Smooth muscle cell (in vitro differentiated cells): ENCODE data around the gene MIA2. TPM values are rescaled to one million over a fixed set of nuclear protein-coding genes. Genes with fewer than 3 reads are reported as not detected.

Experiments
- DNase-seq: peaks from one replicate; lab custom pipeline; 2025; ENCODE audit not compliant: unreplicated experiment; lab: John Stamatoyannopoulos, UW
- H2AFZ ChIP-seq: fragments of 200-600 bp; sonication (generic); 2 replicates; pipeline ENCODE4 v1.6.0; 2016; ENCODE audit warnings: antibody characterized with exemption, low read depth, mild to moderate bottlenecking
- H3F3A ChIP-seq: fragments of 200-600 bp; sonication (generic); 2 replicates; pipeline ENCODE4 v1.6.0; 2017; ENCODE audit warnings: antibody characterized with exemption, low read depth
- H3K27ac ChIP-seq: fragments of 200-600 bp; sonication (generic); 2 replicates; pipeline ENCODE4 v1.5.1; 2016; ENCODE audit warnings: low read depth, mild to moderate bottlenecking
- H3K27me3 ChIP-seq: fragments of 200-600 bp; sonication (generic); 2 replicates; pipeline ENCODE4 v1.6.1; 2016; ENCODE audit warnings: low read depth, mild to moderate bottlenecking
- H3K36me3 ChIP-seq: fragments of 200-600 bp; sonication (generic); 2 replicates; pipeline ENCODE4 v1.5.1; 2016; ENCODE audit warnings: low read depth
- H3K4me1 ChIP-seq: fragments of 200-600 bp; sonication (generic); 2 replicates; pipeline ENCODE4 v1.5.1; 2016; ENCODE audit warnings: low read depth
- H3K4me2 ChIP-seq: fragments of 200-600 bp; sonication (generic); 2 replicates; pipeline ENCODE4 v1.6.0; 2016; ENCODE audit warnings: mild to moderate bottlenecking
- H3K4me3 ChIP-seq: fragments of 200-600 bp; sonication (generic); 2 replicates; pipeline ENCODE4 v1.5.1; 2016; ENCODE audit warnings: mild to moderate bottlenecking
- H3K79me2 ChIP-seq: fragments of 200-600 bp; sonication (generic); 2 replicates; pipeline ENCODE4 v1.6.0; 2016; ENCODE audit warnings: low read depth, mild to moderate bottlenecking
- H3K9ac ChIP-seq: fragments of 200-600 bp; sonication (generic); 2 replicates; pipeline ENCODE4 v1.6.0; 2016; ENCODE audit warnings: low read depth
- H3K9me3 ChIP-seq: fragments of 200-600 bp; sonication (generic); replicated peaks from 2 replicates; pipeline ENCODE4 v1.5.1; 2016; ENCODE audit warnings: low read depth
- H4K20me1 ChIP-seq: fragments of 200-600 bp; sonication (generic); 2 replicates; pipeline ENCODE4 v1.6.0; 2016; ENCODE audit warnings: low read depth
- WGBS: methylation state at CpG from one replicate; pipeline ENCODE4 v1.1.7; 2016; ENCODE audit warnings: low lambda C conversion rate; 5-methylcytosine and 5-hydroxymethylcytosine counted together
- polyA plus RNA-seq: library from polyadenylated mRNA; unstranded; fragments of >200 nt; fragmentation: Nextera tagmentation; extraction: Ambion mirVana; gene quantifications from 2 replicates; pipeline ENCODE4 v1.2.1, GENCODE V29; 2016
- total RNA-seq: library from RNA; depleted of rRNA; stranded (reverse); fragments of >200 nt; gene quantifications from 2 replicates; pipeline ENCODE4 v1.2.3, GENCODE V29; 2014
- TF ChIP-seq, protein P1 (sequence below): fragments of 200-600 bp; sonication (generic); IDR thresholded peaks from 2 replicates; pipeline ENCODE4 v1.5.1; 2017; ENCODE audit warnings: borderline replicate concordance, mild to moderate bottlenecking, antibody characterized with exemption; ENCODE audit not compliant: insufficient read depth, poor library complexity, severe bottlenecking

The MIA2 gene
- total and polyA plus RNA-seq, 2 experiments from 2014 or later, result 14.6 to 18.6 TPM

GRCh38 chr14:39266525-39266870 is 32.8 kb downstream of the MIA2 start:
- Histone ChIP-seq H3K4me2 (peak overlapping the region; percentile 92), H3K4me3 (peak overlapping the region; percentile 79), H2AFZ (peak overlapping the region; percentile 99), H3K79me2 (peaks cover 43% of the 10 kb centered on the region), H3K9ac (peak overlapping the region; percentile 93), H3K4me1 (peaks cover 24% of the 10 kb centered on the region), H3K36me3 (no peaks in the 10 kb centered on the region), H3F3A (no peaks in the 10 kb centered on the region), H3K27ac (peak overlapping the region; percentile 84), H3K9me3 (no peaks in the 10 kb centered on the region), H3K27me3 (no peaks in the 10 kb centered on the region), H4K20me1 (peaks cover 32% of the 10 kb centered on the region)
- DNase-seq, result no peak
- WGBS, result under 1% methylated on average over 26 of the region's 31 CpGs
- TF ChIP-seq, protein P1, sequence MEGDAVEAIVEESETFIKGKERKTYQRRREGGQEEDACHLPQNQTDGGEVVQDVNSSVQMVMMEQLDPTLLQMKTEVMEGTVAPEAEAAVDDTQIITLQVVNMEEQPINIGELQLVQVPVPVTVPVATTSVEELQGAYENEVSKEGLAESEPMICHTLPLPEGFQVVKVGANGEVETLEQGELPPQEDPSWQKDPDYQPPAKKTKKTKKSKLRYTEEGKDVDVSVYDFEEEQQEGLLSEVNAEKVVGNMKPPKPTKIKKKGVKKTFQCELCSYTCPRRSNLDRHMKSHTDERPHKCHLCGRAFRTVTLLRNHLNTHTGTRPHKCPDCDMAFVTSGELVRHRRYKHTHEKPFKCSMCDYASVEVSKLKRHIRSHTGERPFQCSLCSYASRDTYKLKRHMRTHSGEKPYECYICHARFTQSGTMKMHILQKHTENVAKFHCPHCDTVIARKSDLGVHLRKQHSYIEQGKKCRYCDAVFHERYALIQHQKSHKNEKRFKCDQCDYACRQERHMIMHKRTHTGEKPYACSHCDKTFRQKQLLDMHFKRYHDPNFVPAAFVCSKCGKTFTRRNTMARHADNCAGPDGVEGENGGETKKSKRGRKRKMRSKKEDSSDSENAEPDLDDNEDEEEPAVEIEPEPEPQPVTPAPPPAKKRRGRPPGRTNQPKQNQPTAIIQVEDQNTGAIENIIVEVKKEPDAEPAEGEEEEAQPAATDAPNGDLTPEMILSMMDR, result no peak

GRCh38 chr14:39266871-39267607 is 33.3 kb downstream of the MIA2 start:
- under 1% methylated on average over 69 of the region's 70 CpGs for WGBS
- Histone ChIP-seq H3K4me3 (peak overlapping the region; percentile 79), H2AFZ (peak overlapping the region; percentile 99), H3K4me1 (peaks cover 24% of the 10 kb centered on the region), H3F3A (no peaks in the 10 kb centered on the region), H3K9ac (peak overlapping the region; percentile 93), H4K20me1 (peaks cover 38% of the 10 kb centered on the region), H3K4me2 (peak overlapping the region; percentile 92), H3K79me2 (peaks cover 49% of the 10 kb centered on the region), H3K36me3 (no peaks in the 10 kb centered on the region), H3K27me3 (no peaks in the 10 kb centered on the region), H3K27ac (peak overlapping the region; percentile 84), H3K9me3 (no peaks in the 10 kb centered on the region)
- TF ChIP-seq, protein P1, result no peak
- DNase-seq, result peak; percentile 58

GRCh38 chr14:39267608-39268005 is 33.9 kb downstream of the MIA2 start:
- DNase-seq, result no peak
- TF ChIP-seq, protein P1, result no peak
- H3K27ac ChIP-seq, result peak overlapping the region; percentile 84
- peaks cover 54% of the 10 kb centered on the region for H3K79me2 ChIP-seq
- under 1% methylated on average over 16 of the region's 16 CpGs for WGBS
- H3K9ac ChIP-seq, result peak overlapping the region; percentile 93
- H2AFZ ChIP-seq, result peak overlapping the region; percentile 99
- peak overlapping the region; percentile 92 for H3K4me2 ChIP-seq
- no peaks in the 10 kb centered on the region for H3K27me3 ChIP-seq
- peaks cover 42% of the 10 kb centered on the region for H4K20me1 ChIP-seq
- H3F3A ChIP-seq, result no peaks in the 10 kb centered on the region
- H3K9me3 ChIP-seq, result no peaks in the 10 kb centered on the region
- peaks cover 24% of the 10 kb centered on the region for H3K4me1 ChIP-seq
- H3K4me3 ChIP-seq, result peak overlapping the region; percentile 79
- no peaks in the 10 kb centered on the region for H3K36me3 ChIP-seq

DNA sequence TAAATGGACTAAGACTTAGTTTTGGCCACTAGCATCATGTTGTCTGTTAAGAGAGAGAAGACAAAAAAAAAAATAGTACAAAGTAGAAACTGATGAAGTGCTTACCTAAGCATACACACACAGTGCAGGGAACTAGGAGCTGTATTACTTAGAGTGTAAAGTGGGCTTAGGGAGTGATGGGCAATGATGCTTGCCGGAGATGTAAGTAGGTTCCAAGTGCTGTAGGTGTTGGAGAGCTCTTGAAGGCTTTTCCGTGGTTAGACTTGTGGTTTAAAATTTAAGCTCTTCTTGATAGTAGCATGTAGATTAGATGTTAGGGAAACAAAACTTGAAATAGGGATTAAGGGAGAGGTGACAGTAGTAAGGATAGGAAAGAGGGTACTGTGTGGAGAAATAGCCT is 34.7 kb downstream of the MIA2 start:
- Histone ChIP-seq H4K20me1 (peaks cover 50% of the 10 kb centered on the region), H2AFZ (no peak overlapping the region), H3K9me3 (no peaks in the 10 kb centered on the region), H3K27ac (no peak overlapping the region), H3K4me1 (peaks cover 24% of the 10 kb centered on the region), H3K27me3 (no peaks in the 10 kb centered on the region), H3K79me2 (peaks cover 62% of the 10 kb centered on the region), H3K4me3 (peak overlapping the region; percentile 79), H3K9ac (no peak overlapping the region), H3K36me3 (no peaks in the 10 kb centered on the region), H3F3A (no peaks in the 10 kb centered on the region), H3K4me2 (peak overlapping the region; percentile 92)
- TF ChIP-seq, protein P1, result no peak
- WGBS, result 24% methylated on average over 2 of the region's 2 CpGs
- no peak for DNase-seq
